Inflammatory macrophage treated with lipopolysaccharide for 1 hour (primary cell): ENCODE data around the gene ICAM1.

Experiments used
- DNase-seq, 2 donors: peaks; one replicate each; pipeline ENCODE4 v3.0.0-alpha.2; 2020 to 2022

ICAM1 gene

GRCh38 chr19:10328558-10329429 lies 57.9 kb downstream of the ICAM1 start:
- DNase-seq: no peak

- DNase-seq: no peak
These were observed 58.6 kb downstream of the ICAM1 start for GRCh38 chr19:10329555-10329954.

DNA sequence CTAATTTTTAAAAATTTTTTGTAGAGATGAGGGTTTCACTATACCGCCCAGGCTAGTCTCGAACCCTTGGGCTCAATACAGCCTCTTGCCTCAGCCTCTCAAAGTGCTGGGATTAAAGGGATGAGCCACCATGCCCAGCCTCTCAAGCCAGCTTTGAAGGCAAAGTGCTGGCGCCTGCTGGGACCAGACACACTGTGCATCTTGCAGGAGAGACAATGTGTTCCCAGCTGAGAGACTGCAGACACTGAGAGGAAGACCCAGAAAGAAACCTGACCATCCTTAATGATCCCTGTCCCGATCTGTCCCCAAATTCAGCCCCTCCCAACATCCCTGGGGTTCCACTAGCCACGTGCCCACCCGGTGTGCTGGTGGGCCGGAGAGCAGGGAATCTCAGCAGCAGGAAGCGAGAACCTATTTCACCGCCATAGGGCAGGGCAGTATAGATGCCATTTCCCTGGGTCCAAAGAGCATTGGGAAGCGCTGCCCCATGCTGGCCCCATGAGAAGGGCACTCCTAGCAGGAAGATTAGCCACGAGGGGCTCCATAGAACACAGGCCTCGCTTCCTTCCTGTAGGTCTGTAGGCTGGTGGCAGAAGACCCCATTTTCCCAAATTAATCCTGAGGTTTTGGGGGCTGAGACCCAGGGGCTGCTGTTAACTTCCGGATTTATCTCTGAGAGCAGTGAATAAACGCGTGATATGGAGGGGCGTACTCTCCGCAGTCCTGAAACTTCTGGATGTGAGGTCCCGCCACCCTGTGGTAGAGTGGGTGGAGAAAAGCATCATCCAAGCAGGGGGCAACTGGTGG lies 61.4 kb downstream of the ICAM1 start:
- no peak for DNase-seq

DNA sequence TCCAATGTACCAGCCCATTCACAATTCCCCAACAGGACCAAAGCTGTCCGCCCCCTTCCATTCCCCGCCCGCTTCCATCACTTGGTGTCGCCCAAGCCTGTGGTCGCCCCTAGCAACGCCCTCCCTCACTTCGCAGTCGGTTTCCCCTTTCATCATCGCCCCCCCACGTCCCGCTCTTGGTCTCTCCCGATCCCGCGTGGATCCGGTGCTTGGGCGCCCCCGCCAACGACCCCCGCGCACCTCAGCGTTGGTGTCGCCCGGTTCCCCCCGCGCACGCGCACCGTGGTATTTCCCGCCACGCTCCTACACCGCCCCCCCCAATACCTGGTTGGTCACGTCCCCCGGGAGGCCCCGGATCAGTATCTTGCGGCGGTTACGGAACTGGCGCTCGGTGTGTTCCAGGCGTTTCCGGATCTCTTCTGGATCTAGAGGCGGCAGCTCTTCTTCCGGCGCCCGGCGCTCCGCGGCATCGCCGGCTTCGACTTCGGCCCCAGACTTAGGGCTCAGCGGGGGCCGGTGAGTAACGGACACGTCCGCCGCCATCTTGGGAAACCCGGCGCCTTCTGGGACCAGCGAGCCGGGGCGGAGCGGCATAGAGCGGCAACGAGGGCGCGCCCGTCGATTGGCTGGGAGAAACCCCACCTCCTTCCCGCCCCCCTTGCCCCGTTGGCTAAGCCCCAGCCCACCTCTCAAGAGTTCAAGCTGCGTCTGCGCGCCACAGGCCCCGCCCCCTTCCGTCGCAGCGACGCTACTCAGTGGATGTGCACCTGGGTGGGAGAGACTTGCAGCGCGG lies 62.2 kb downstream of the ICAM1 start, which contains the start of gene RAVER1:
Gene RAVER1, minus strand, starts transcription at position 565 of the 793 bp plus-strand sequence. Its CDS starts 22 bp downstream, at position 543.
- DNase-seq: peak; percentile 96 to 98

GRCh38 chr19:10333758-10334587 lies 63.1 kb downstream of the ICAM1 start:
- DNase-seq: no peak

GRCh38 chr19:10334588-10335351 lies 63.9 kb downstream of the ICAM1 start:
- peak; percentile 60 to 83 for DNase-seq

DNA sequence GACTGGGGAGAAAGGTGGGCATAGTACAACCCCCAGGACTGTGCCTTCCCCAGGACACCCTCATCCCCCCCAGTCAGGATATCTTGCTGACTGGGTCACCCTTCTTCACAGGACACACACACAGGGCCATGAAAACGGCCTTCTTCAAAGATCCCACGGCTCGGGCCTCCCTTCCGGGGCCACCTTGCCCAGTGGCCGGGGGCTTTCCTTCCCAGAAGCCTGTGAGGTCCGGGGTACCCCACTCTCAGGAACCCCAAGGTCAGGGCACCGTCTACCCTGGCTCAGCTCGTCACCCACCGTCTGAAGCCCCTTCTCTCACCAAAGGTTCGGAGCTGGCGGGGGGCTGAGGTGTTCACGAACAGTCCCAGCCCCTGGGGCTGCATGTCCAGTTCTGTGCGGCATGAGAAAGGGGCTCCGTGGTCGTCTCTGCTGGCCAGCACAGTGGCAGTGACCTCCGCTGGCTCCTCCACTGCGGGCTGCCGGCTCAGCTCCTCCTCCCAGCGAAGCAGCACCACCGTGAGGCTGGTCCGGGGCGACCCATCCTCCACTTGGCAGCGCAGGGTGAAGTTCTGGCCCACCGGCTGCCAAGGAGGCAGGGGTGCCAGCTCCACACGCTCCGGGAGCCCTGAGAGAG lies 64.5 kb downstream of the ICAM1 start:
- DNase-seq: no peak
